HG03460 (cell line): Measurements from ENCODE around the gene RELN.

Experiments
- ATAC-seq: cut with Tn5 transposase; IDR thresholded peaks from one replicate; pipeline ENCODE4 v1.9.1; 2021; ENCODE audit not compliant: unreplicated experiment

Gene RELN

GRCh38 chr7:103644319-103644718 lies 345.1 kb downstream of the RELN start:
- no peak for ATAC-seq

- no peak for ATAC-seq
Observed at GRCh38 chr7:103640031-103640779, 349.3 kb downstream of the RELN start.

- ATAC-seq: no peak
Observed at GRCh38 chr7:103637726-103638125, 351.7 kb downstream of the RELN start.

- ATAC-seq: no peak
Observed at GRCh38 chr7:103637094-103637493, 352.4 kb downstream of the RELN start.

- ATAC-seq: no peak
Observed at GRCh38 chr7:103636153-103636552, 353.3 kb downstream of the RELN start.

GRCh38 chr7:103632972-103633371 lies 356.5 kb downstream of the RELN start:
- no peak for ATAC-seq

- no peak for ATAC-seq
Observed at GRCh38 chr7:103632005-103632639, 357.3 kb downstream of the RELN start.

GRCh38 chr7:103630318-103630717 lies 359.1 kb downstream of the RELN start:
- no peak for ATAC-seq

GRCh38 chr7:103628742-103629141 lies 360.7 kb downstream of the RELN start:
- no peak for ATAC-seq

- ATAC-seq: no peak
Observed at GRCh38 chr7:103626776-103627175, 362.7 kb downstream of the RELN start.

- ATAC-seq: no peak
Observed at GRCh38 chr7:103622274-103622673, 367.2 kb downstream of the RELN start.

- no peak for ATAC-seq
Observed at GRCh38 chr7:103613655-103614642, 375.5 kb downstream of the RELN start.

GRCh38 chr7:103609778-103610177 lies 379.7 kb downstream of the RELN start:
- ATAC-seq: no peak

GRCh38 chr7:103605640-103606039 lies 383.8 kb downstream of the RELN start:
- ATAC-seq: no peak

GRCh38 chr7:103598326-103598905 lies 391.0 kb downstream of the RELN start:
- ATAC-seq: no peak

- no peak for ATAC-seq
Observed at GRCh38 chr7:103597606-103598005, 391.9 kb downstream of the RELN start.

GRCh38 chr7:103594186-103594585 lies 395.3 kb downstream of the RELN start:
- no peak for ATAC-seq

- no peak for ATAC-seq
Observed at GRCh38 chr7:103593691-103594090, 395.8 kb downstream of the RELN start.

GRCh38 chr7:103592844-103593243 lies 396.6 kb downstream of the RELN start:
- no peak for ATAC-seq

GRCh38 chr7:103592187-103592586 lies 397.3 kb downstream of the RELN start:
- ATAC-seq: no peak

GRCh38 chr7:103580031-103580430 lies 409.4 kb downstream of the RELN start:
- ATAC-seq: no peak
